Muscle of leg (tissue), 11 donors: ENCODE results near the gene NFIA. TPM values are rescaled to one million over a fixed set of nuclear protein-coding genes. Genes with fewer than 3 reads are reported as not detected.

Experiments
- DNase-seq: peaks from one replicate; pipeline ENCODE4 v3.0.0; 2013
- H3K27ac ChIP-seq: one replicate; pipeline ENCODE4 v1.5.1; 2013; ENCODE audit warnings: mild to moderate bottlenecking, low read length, control low read depth
- H3K27me3 ChIP-seq: one replicate; pipeline ENCODE4 v1.6.1; 2013; ENCODE audit warnings: low read length; ENCODE audit not compliant: control insufficient read depth, insufficient read depth
- H3K36me3 ChIP-seq: one replicate; pipeline ENCODE4 v1.6.1; 2013; ENCODE audit warnings: low read length; ENCODE audit not compliant: control insufficient read depth, insufficient read depth
- H3K4me1 ChIP-seq: one replicate; pipeline ENCODE4 v1.6.1; 2013; ENCODE audit warnings: low read length; ENCODE audit not compliant: control insufficient read depth, insufficient read depth
- H3K4me3 ChIP-seq: one replicate; pipeline ENCODE4 v1.5.1; 2013; ENCODE audit warnings: low read length, control low read depth
- H3K9me3 ChIP-seq: replicated peaks from 2 replicates; pipeline ENCODE4 v1.6.1; 2013; ENCODE audit warnings: low read depth, low read length; ENCODE audit not compliant: control insufficient read depth
- WGBS: methylation state at CpG from one replicate; pipeline ENCODE4 v1.1.5; 2013; ENCODE audit warnings: missing lambda C conversion rate; ENCODE audit not compliant: insufficient coverage; 5-methylcytosine and 5-hydroxymethylcytosine counted together
- polyA plus RNA-seq, 8 donors: library from polyadenylated mRNA; unstranded; fragments of 120-200 nt; gene quantifications; one replicate each; pipeline versions ENCODE4 v1.2.1 to v1.2.3, GENCODE V29; 2013; ENCODE audit warnings: inconsistent platforms in 1 of 8, low replicate concordance in 1 of 8; ENCODE audit not compliant: insufficient read length in 8 of 8, insufficient read depth in 1 of 8
- total RNA-seq: library from RNA; stranded (reverse); fragments of 120-200 nt; gene quantifications from one replicate; pipeline ENCODE4 v1.2.4, GENCODE V29; 2013

The NFIA gene
- total and polyA plus RNA-seq, 9 donors, result 21.6 to 41.0 (median 29.7) TPM

DNA sequence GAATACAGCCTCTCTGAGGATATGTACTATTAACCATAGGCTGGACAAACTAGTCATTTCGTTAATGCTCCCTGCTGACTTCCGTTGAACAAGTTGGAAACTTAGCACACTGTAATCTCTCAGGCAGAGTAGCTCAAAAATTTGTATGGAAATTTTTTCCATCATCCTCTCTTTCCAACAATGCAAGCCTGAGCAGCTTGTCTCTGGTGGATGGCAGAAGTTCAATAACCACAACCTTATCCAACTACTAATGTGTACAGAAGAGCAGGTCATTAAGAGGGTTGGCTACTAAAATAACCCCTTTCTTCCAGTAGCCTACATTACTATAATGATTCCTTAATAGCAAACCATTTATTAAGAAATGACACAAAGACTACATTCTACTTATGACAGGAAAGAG is 262.3 kb downstream of the NFIA start:
- Histone ChIP-seq H3K27me3 (no peaks in the 10 kb centered on the region), H3K4me1 (no peaks in the 10 kb centered on the region), H3K36me3 (peaks cover 5% of the 10 kb centered on the region), H3K9me3 (no peaks in the 10 kb centered on the region), H3K4me3 (no peak overlapping the region), H3K27ac (no peak overlapping the region)
- peak; percentile 76 for DNase-seq
- no CpG with 5 or more reads among the region's 2 CpGs for WGBS

DNA sequence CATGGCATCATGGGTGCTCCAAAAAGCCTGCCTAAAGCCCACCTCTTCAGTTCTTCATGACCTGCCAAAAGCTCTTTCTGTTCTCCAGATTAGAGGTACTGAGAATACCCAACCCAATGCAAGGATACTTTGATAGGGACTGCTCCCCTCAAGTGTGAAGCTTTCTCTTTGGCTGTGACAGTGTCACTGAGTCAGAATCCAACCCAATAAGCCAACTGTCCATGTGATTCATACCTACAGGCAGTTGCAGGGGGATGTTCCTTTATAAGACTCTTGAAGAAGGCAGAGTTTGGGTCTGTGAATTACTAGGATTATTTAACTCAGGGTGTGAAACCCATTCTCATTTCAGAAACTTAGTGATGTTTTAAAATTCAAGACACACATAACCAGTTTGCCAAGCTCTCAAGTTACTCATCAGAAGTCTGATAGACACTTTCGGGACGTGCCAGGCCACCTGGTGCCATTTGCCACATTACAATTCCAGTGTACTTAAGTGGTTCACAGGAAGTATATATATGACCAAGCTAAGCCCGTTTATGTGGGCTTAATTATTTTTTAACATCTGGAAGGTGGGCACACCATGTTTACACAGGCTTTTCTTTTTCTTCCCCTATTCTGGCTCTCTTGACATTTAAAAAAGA is 265.8 kb downstream of the NFIA start:
- DNase-seq, result no peak
- no CpG with 5 or more reads among the region's 3 CpGs for WGBS
- Histone ChIP-seq H3K27ac (no peak overlapping the region), H3K4me1 (no peaks in the 10 kb centered on the region), H3K4me3 (no peak overlapping the region), H3K27me3 (no peaks in the 10 kb centered on the region), H3K36me3 (peaks cover 14% of the 10 kb centered on the region), H3K9me3 (no peaks in the 10 kb centered on the region)

DNA sequence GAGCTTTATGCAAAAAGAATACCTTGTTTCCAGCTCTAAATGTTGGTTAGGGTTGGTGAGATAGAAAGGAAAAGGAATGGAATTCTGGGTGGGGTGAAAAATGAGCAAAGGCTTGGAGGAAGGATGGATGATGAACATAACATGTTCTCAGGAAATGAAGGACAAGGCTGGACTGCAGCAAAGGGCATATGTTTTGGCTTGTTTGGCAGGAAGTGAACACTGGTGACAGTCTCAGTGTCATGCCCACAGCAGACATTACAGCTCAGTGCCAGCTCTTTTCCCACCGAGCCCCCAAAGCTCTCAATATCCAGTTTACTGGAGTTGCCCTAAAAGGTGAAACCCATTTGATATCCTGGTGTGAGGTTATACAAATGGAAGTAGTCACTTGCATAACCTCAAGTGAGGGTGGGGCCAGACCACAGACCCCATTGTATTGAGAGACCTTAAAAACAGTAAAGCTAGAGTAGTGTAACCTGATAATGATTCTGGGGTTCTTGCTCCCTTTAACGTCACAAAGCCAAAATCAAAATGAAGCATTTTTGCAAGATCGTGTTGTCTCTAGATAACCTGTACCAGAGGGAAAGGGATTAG is 270.6 kb downstream of the NFIA start:
- Histone ChIP-seq H3K9me3 (no peaks in the 10 kb centered on the region), H3K27ac (no peak overlapping the region), H3K36me3 (peaks cover 19% of the 10 kb centered on the region), H3K4me1 (no peaks in the 10 kb centered on the region), H3K4me3 (no peak overlapping the region), H3K27me3 (no peaks in the 10 kb centered on the region)
- no CpG with 5 or more reads among the region's 3 CpGs for WGBS
- DNase-seq, result no peak

DNA sequence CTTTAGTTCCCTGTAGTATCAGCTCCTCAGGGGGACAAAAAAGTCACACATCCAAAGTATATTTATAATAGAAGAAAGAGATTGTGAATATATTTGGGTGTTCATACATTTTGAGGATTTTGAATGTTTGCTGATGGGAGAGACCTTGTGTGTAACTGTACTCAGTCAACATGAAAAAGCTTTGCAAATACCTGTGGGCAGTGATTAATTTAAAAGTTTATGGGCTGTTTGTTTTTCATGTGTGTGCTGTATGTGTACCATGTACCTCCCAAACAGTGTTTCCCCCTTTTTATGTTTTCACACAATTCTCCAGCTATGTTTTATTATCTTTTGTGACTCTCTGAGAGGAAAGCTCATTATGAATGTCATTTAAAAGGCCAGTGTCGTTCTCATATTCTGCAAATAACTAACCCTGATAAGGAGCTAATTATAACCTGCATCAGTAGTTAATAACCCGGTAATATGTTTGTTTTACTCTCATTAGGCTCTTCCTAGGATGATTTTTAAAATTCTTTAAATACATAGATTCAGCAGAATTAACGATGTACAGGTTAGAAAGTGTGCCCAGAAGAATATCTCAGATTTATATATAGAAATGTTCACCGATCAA is 271.5 kb downstream of the NFIA start:
- H3K27ac ChIP-seq, result no peak overlapping the region
- H3K4me1 ChIP-seq, result no peaks in the 10 kb centered on the region
- no peaks in the 10 kb centered on the region for H3K9me3 ChIP-seq
- DNase-seq, result no peak
- no peaks in the 10 kb centered on the region for H3K27me3 ChIP-seq
- WGBS, result no CpG with 5 or more reads among the region's 4 CpGs
- H3K4me3 ChIP-seq, result no peak overlapping the region
- H3K36me3 ChIP-seq, result peaks cover 20% of the 10 kb centered on the region

DNA sequence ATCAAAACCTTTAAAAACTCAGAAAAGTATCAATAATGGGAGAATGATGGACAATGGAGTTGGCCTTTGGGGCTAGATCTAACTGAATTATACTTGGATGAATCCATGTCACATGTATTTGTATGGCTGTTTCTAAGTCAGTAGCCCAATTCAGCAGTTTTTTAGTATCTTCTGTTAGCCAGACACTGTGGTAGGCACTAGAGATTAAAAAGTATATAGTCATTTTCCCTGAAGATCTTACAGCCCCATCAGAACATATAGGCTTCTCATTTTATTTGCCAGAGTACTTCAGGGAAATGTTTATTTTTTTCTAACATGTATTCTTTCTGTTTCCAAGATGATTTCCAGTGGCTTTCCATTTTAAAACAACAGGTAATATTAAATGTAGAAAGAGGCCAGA is 273.7 kb downstream of the NFIA start:
- H3K27me3 ChIP-seq, result no peaks in the 10 kb centered on the region
- H3K9me3 ChIP-seq, result no peaks in the 10 kb centered on the region
- H3K4me3 ChIP-seq, result no peak overlapping the region
- no peaks in the 10 kb centered on the region for H3K4me1 ChIP-seq
- peaks cover 34% of the 10 kb centered on the region for H3K36me3 ChIP-seq
- DNase-seq, result no peak
- no peak overlapping the region for H3K27ac ChIP-seq

DNA sequence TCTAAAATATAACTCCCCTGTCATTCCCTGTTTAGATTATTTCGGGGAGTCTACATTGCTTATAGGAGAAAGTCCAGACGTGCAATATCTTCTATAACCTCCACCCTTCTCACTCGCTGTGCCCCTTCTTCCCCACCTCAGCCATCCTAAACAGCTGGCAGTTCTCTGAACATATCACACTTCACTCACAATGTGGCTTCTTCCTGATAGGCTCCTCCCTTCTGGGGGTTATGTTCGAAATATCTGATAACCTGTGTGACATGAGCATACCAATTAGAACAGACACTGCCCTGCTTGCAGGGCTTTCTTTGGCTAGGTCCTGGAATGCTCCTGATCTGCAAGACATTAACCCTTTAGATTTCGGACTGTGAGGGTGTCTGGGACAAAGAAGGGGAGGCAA is 274.6 kb downstream of the NFIA start:
- Histone ChIP-seq H3K4me1 (peaks cover 2% of the 10 kb centered on the region), H3K9me3 (no peaks in the 10 kb centered on the region), H3K36me3 (peaks cover 39% of the 10 kb centered on the region), H3K27me3 (no peaks in the 10 kb centered on the region), H3K27ac (no peak overlapping the region), H3K4me3 (no peak overlapping the region)
- DNase-seq, result no peak
- 80% methylated on average over 1 of the region's 5 CpGs for WGBS

DNA sequence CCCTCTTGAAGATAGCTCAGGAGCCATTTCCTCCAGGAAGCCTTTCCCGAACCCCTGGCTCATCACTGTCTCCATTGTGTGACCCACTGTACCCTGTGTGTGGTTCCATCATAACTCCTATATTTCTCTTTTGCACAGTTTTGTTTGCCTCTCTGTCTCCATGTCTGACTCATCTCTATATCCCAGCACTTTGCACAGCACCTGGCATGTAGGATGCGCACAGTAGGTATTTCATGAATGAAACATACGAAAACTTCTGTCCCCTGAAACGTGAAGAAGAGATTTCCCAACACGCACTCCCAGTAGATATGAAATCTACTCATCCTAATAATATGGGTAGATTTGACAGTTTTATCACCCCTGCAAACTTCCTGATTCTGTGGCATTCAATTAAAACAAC is 275.2 kb downstream of the NFIA start:
- Histone ChIP-seq H3K9me3 (no peaks in the 10 kb centered on the region), H3K4me1 (peaks cover 6% of the 10 kb centered on the region), H3K36me3 (peaks cover 36% of the 10 kb centered on the region), H3K4me3 (no peak overlapping the region), H3K27ac (no peak overlapping the region), H3K27me3 (no peaks in the 10 kb centered on the region)
- no peak for DNase-seq
- WGBS, result 85% methylated on average over 1 of the region's 5 CpGs

DNA sequence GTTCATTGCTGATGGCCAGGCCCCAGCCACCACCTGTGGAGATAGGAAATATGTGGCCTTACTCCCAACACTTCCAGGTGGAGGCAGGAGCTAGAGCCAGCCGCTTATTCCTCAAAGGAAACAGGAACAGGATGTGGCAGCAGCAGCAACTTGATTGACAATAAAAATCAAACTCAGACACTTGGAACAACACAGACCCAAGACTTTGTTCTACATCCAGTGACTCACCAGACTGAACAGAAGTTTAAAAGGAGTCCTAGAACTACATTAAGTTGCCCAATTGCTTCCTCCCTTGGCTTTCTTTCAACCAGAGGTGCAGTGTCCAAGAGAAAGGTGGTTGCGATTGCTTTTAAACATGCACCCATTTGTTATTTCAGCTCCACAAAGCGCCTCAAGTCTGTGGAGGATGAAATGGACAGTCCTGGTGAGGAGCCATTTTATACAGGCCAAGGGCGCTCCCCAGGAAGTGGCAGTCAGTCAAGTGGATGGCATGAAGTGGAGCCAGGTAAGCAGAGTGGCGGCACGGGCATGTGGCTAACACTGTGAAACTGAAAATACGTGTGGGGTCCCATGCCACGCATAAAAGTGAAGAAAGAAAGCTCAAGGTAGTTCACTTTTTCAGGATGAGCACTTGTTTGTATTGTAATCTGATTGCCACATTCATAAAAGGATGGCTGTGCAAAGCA is 276.6 kb downstream of the NFIA start:
- no peak for DNase-seq
- H3K27me3 ChIP-seq, result no peaks in the 10 kb centered on the region
- H3K27ac ChIP-seq, result no peak overlapping the region
- no peak overlapping the region for H3K4me3 ChIP-seq
- peaks cover 6% of the 10 kb centered on the region for H3K4me1 ChIP-seq
- WGBS, result 90% methylated on average over 6 of the region's 8 CpGs
- peaks cover 28% of the 10 kb centered on the region for H3K36me3 ChIP-seq
- no peaks in the 10 kb centered on the region for H3K9me3 ChIP-seq

DNA sequence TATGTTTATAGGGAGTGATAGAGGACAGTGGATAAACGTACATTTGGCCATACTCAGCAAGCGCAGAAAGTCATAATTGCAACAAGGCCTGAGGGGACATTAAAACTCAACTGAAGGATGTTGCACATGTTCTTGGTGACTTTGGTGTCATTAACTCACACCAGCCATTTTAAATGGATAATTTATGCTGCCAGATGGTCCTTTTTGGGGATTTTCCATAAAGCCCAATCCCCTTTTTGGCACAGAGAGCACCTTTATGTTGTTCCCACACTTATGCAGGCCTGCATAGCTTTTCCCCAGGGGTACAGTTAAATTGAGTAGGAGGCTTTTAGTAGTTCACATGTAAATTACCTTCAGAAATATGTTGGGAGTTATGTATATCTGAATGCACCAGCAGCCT is 279.6 kb downstream of the NFIA start:
- H3K36me3 ChIP-seq, result peaks cover 32% of the 10 kb centered on the region
- peak; percentile 57 for DNase-seq
- no peaks in the 10 kb centered on the region for H3K9me3 ChIP-seq
- 40% methylated on average over 1 of the region's 2 CpGs for WGBS
- H3K27ac ChIP-seq, result peak overlapping the region; percentile 62
- H3K4me1 ChIP-seq, result peaks cover 6% of the 10 kb centered on the region
- no peaks in the 10 kb centered on the region for H3K27me3 ChIP-seq
- no peak overlapping the region for H3K4me3 ChIP-seq

DNA sequence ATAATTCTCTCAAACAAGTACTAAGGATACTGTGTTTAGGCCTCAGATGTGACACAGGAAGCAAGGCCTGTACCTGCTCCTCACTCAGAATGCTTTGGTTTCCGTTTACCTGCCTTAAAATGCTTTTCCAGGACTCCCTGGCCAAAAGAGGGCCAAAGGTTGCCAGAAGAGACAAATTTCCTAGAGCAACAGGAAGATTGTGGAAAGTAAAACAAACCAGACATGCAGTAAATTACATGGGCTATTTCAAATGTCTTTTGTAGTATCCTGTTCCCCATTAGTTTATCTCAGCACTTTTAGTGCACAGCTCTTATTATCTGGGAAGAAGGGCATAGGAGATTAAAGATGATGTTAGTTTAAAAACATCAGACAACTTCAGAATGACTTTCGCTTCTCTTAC is 280.0 kb downstream of the NFIA start:
- no peak overlapping the region for H3K4me3 ChIP-seq

More for the DNA sequence above, 280.0 kb downstream of the NFIA start:
- peak; percentile 31 for DNase-seq
- WGBS, result 29% methylated on average over 1 of the region's 2 CpGs
- Histone ChIP-seq H3K4me1 (peaks cover 6% of the 10 kb centered on the region), H3K27ac (peak overlapping the region; percentile 62), H3K36me3 (peaks cover 33% of the 10 kb centered on the region), H3K27me3 (no peaks in the 10 kb centered on the region), H3K9me3 (no peaks in the 10 kb centered on the region)
